Activated T-cell treated with anti-CD3 and anti-CD28 coated beads for 1 hour (primary cell): ENCODE measurements around the gene SCGB3A1.

Source experiments
- DNase-seq: peaks from one replicate; pipeline ENCODE4 v3.0.0-alpha.2; 2020; ENCODE audit warnings: low read depth

Gene SCGB3A1

DNA sequence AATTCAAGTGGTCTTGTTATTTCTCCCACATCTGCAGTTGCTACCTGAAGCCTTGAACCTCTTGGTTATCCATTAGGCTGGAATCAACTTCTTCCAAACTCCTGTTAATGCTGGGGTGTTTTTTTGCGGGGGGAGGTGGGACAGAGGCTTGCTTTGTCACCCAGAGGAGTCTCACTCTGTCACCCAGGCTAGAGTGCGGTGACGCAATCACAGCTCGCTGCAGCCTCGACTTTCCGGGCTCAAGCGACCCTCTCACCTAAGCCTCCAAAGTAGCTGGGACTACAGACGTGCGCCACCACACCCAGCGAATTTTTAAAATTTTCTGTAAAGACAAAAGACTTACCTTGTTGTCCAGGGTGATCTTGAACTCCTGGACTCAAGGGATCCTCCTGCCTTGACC is 4.4 kb downstream of the SCGB3A1 start:
- DNase-seq = no peak

DNA sequence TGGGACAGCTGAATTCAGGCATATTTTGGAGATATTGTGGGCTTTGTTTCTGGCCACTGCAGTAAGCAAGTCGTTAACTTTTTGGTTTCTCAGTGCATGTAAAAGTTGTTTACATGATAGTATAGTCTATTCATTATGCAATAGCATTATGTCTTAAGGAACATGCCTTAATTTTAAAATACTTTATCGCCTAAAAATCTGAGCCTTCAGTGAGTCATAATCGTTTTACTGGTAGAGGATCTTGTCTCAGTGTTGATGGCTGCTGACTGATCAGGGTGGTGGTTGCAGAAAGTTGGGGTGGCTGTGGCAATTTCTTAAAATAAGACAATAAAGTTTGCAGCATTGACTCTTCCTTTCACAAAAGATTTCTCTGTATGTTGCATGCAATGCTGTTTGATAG is 5.1 kb downstream of the SCGB3A1 start:
- DNase-seq = no peak

DNA sequence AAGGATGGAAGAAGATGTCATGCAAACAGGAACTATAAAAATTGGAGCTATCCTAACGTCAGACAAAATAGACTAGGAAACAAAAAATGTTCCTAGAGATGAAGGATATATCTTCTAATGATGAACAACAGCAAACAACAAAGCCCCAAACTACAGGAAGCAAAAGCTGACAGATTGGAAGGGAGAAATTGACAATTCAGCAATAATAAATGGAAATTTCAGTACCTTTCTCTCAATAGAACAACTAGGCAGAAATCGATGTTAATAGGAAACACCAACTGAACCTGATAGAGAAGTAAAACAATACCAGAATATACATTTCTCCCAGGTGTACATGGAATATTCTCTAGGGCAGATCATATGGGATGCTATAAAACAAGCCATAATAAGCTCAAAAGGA is 7.6 kb downstream of the SCGB3A1 start:
- no peak for DNase-seq

DNA sequence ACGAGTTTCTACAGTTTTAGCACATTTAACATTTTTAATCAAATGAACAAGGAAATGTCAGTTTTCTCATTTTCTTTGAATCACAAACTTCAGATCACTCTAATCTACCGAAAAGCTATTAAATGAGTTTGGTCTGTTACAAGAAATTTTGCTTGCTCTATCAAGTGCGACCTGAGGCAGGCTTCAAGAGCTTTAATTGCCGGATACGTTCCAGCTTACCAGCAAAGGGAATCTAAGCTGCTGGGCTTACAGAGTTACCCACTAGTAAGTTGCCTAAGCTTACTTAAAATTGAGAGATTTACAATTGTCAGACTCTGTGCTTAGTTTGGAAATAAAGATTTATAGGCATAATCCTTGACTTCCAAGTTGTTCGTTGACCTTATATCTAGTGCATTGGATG is 10.6 kb downstream of the SCGB3A1 start:
- DNase-seq = no peak

DNA sequence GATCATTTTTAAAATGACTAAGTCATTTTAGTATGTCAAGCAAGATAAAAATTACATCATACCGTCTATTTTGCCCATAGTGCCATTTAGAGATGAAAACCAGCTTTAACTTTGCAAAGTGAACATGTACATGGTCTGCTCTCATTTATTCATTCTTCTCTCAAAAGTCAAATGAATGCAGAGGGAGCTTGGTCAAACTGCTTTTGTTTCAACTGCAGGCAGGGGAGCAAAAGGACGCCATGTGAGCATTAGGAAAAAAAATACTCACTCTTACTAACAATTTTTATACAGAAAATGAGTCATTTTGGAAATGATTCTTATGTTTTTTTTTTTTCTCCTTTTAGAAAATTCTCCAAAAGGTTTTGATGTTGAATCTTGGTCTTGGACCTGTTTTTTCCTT is 15.7 kb downstream of the SCGB3A1 start:
- no peak for DNase-seq

DNA sequence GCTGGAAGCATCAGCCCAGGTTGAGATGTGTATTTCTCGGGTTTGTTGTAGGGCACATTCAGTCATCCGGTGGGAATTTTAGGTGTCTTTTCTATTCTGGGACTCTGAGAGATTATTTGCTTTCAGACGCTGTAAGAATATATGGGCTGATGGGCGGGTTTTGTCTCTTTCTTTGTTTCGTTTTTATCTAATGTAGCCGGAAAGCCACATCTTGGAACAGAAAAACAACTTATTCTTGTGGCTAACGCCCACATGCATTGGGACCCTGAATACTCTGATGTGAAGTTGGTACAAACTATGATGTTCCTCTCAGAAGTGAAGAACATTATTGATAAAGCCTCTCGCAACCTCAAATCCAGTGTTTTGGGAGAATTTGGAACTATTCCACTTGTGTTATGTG is 22.4 kb downstream of the SCGB3A1 start:
- no peak for DNase-seq

DNA sequence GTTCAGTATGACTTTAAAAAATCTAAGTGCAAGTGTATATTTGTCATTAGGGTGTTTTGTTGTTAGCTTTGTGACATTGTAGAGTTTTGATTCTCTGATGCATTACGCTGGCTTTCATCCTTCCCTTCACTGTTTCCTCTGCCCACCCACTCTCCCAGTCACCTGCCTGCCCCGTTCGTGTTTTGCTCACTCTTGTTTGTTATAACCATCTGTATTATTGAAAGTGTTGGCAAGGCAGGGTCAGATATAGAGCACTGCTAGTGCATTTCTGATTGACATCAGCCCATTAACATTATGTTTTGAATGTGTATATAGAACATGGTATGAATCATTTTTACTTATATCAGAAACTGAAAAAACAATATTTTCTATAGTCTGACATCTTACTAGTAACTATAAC is 27.3 kb downstream of the SCGB3A1 start:
- no peak for DNase-seq

DNA sequence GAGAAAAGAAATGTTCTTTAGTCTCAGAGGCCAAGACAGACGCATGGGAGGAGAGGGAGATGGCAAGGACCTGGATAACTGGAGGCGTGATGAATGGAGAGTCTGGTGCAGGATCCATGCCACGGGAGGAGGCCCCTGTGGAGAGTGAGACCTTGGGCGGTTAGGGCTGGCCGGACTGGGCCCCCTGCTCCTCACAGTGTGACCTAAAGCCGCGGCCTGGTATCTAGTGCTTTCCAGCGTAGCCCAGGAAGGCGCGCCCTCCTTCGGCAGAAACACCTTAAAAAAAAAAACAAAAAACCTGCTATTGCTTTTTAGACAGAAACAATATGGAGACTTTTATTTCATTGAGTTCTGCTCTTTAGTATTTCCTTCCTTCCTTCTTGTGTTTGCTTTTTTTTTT is 33.1 kb downstream of the SCGB3A1 start:
- no peak for DNase-seq

DNA sequence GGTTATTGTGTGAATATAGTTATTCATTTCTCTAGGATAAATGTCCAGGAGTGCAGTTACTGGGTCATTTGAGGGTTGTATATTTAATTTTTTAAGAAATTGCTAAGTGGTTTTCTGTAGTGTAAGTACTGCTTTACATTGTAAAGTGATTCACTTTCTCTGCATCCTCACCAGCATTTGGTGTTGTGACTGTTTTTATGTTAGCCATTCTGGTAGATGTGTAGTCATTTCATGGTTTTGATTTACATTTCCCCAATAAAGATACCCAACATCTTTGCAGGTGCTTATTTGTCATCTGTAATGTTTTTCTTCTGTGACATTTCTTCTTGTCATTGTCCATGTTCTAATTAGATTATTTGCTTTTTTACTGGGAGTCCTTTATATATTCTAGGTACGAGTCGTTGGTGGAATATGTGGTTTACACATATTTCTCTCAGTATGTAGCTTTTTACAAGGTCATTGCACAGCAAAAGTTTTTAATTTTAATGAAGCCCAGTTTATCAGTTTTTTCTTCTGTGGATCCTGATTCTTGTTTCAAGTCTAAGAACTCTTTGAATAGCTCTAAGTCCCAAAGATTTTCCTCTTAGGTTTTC is 34.0 kb downstream of the SCGB3A1 start:
- DNase-seq = no peak

DNA sequence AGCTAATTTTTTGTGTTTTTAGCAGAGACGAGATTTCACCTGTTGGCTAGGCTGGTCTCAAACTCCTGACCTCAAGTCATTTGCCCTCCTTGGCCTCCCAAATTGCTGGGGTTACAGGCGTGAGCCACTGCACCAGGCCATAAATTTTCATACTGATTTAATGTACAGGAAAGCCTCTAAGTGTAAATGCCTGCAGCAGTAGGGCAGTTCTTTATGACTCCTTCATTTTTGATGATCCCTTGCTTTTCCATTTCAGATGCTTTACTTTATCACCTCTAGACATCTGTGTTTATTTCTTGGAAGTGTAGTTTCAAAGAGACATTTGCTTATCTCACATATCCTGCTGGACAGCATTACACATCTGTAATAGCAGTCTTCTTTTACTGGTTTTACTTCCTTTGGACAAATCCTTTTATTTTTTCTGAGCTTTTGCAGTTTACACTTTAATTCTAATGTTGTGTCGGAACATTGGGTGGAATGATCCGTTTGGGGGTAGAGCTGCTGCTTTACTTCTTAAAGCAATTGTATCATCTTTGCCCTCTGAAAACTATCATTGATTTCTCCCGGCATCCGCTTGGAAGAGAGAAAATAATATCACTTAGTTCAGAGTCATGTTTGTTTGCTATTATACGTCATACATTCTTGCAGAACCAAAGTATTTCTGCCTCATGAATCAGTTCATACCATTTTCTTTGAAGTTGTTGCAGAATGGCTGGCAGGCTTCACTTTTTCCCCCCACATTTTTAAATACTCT is 36.0 kb downstream of the SCGB3A1 start:
- no peak for DNase-seq

DNA sequence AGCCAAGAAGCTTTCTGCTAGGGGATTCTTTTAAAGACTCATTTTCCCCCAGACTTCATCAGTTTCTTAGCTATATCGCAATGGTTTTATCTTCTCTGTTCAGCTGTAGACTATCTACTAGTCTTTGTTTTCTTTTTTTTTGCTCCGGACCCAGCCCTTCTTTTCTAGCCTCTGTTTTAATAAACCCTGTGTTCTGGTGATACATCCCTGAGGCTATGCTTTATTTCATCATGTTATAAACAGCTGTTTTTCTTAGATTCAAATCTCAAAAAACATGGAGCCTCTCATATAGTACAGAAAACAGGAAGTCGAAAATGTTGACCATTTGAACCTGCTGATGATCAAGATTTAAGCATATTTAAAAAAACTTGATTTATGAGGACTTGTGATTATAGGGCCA is 37.8 kb downstream of the SCGB3A1 start:
- DNase-seq = no peak

DNA sequence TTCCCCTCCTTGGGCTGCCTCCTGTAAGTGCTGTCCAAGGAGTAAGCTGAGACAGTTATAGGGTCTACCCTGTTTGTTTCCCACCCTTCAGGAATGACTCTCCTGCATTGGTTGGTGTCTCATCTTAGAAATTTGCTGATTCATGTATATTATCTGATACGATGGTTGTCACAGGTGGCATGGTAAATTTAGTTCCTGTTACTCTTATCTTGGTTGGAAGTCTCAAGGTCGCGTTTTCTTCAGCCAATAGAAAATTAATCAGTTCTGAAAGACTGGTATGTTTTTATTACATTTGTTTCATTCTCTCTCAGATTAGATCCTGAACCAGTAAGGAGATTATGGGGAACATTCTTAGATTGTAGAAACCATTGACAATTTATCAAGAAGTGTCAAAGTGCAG is 42.7 kb downstream of the SCGB3A1 start:
- no peak for DNase-seq

DNA sequence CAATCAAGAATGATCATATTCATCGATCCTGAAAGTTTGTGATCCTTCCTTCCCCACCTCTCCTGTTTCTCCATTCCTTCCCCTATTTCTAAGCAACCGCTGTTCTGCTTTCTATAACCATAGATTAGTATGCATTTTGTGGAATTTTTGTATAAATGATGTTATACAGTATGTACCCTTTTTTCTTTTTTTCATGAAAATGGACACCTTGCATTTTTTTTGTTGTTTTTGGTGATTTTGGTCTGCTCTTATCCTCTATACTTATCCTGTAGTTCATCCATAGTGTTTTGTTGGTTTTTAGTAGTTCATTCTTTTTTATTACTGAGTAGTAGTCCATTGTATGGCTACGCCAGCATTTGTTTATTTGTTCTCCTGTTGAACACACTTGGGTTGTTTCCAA is 46.1 kb downstream of the SCGB3A1 start:
- DNase-seq = no peak

DNA sequence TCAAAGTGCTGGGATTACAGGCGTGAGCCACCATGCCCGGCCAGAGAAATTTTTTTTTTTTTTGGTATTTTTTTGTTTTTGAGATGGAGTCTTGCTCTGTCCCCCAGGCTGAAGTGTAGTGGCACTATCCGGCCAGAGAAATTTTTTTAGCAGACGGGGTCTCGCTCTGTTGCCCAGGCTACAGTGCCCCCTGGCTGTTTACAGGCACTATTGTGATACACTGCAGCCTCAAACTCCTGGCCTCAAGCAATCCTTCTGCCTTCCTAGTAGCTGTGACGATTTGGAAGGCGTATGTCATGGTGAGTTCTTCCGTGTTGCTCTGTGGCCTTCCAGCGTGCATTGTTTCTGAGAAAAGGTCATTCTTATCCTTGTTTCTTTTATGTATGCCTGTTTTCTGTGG is 49.6 kb downstream of the SCGB3A1 start:
- DNase-seq = no peak
